HG03280 (cell line): Measurements from ENCODE around the gene TNPO1.

Source experiments
- ATAC-seq: cut with Tn5 transposase; IDR thresholded peaks from one replicate; pipeline ENCODE4 v1.9.1; 2021; ENCODE audit warnings: mild to moderate bottlenecking, moderate library complexity; ENCODE audit not compliant: unreplicated experiment

TNPO1 gene

GRCh38 chr5:72817671-72818266 is 1.3 kb downstream of the TNPO1 start:
- ATAC-seq = no peak

- peak; percentile 20 for ATAC-seq
These were observed 2.5 kb downstream of the TNPO1 start for GRCh38 chr5:72818866-72819534.

DNA sequence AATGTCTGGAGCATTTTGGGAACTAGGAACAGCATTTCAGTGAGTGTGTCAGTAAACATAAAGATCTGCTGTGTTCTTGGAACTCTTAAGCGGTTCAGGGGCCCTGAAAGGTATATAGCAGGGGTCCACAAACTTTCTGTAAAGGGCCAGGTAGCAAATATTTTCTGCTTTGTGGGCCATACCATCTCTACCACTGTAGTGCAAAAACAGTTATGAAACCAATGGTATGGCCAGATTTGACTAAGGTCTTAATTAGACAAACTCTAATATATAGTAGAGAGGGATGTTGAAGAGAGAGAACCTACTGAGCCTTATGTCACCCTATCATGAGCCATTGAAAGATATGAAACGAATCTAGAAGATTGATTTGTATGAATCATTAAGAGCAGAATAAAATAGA is 5.3 kb downstream of the TNPO1 start:
- no peak for ATAC-seq

DNA sequence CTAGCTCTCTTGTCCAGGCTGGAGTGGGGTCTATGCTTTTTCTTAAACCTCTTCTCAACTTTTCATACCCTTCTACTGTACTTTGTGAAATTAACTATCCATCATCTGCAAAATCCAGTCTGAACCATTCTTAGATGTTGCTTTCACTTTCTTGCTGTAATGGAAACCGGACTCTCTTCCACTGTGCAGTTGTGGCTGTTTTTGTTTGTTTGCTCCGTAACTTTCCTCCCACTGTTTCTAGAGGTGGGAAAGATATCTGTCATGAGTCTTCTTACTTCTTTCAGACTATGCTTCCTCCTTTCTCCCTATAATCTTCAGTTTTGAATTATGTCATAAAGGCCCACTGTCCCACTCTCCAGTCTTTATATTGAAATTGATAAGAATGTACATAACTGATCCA is 6.5 kb downstream of the TNPO1 start:
- no peak for ATAC-seq

DNA sequence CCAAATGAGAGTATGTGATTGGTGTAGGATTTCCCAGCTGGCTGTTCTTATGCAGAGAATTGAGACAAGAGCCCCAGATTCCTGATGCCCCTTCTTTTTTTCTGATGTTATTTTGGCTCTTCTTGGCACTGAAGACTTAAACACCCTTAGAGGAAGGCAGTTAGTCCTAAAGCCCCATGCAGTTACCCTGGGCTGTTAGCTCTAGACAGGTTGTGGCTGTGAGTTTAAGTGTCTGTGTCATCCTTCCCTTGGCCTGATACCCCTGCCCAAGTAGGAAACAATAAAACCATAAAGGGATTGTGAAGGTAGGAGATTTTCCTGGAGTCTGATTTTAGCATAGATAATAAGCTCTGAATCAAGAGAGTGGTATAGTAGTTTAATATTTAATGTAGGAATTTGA is 13.2 kb downstream of the TNPO1 start:
- no peak for ATAC-seq

GRCh38 chr5:72830362-72830761 is 13.9 kb downstream of the TNPO1 start:
- no peak for ATAC-seq

- ATAC-seq = no peak
These were observed 15.2 kb downstream of the TNPO1 start for GRCh38 chr5:72831685-72832084.

DNA sequence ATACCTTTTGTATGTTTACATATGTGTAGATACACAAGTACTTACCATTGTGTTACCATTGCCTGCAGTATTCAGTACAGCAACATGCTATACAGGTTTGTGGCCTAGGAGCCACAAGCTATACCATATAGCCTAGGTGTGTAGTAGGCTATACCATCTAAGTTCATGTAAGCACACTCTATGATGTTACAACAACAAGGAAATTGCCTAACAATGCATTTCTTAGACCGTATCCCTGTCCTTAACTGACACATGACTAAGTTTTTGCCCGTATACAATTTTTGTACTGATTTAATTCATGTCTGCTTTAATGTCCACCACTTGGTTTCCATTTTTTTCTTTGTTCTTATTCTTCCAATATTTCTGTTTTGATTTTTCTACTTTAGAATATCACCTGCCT is 18.5 kb downstream of the TNPO1 start:
- no peak for ATAC-seq

DNA sequence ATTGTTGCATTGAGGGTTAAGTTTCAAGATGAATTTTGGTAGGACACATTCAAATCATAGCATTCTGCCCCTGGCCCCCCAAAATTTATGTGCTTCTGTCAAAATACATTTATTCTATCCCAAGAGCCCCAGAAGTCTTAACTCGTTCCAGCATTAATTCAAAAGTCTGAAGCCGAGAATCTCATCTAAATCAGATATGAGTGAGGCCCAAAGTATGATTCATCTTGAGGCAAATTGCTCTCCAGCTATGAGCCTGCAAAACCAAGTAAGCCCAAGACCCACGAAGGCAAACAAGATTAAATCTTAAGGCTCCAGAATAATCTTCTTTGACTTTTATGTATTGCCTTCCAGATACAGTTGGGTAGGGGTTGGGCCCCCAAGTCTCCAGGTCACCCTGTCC is 19.2 kb downstream of the TNPO1 start:
- ATAC-seq = no peak

DNA sequence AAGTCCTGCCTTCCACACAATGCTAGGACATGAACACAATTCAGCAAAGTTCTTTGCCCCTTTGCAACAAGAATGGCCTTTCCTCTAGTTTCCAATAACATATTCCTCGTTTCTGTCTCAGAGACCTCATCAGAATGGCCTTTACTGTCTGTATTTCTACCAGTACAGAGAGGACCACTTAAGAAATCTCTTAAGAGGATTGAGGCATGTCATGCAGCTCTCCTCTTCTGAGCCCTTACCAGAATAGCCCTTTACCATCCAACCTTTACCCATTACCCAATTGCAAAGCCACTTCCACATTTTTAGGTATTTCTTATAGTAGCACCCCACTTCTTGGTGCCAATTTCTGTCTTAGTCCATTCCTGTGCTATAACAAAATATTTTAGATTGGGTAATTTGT is 20.3 kb downstream of the TNPO1 start:
- no peak for ATAC-seq

DNA sequence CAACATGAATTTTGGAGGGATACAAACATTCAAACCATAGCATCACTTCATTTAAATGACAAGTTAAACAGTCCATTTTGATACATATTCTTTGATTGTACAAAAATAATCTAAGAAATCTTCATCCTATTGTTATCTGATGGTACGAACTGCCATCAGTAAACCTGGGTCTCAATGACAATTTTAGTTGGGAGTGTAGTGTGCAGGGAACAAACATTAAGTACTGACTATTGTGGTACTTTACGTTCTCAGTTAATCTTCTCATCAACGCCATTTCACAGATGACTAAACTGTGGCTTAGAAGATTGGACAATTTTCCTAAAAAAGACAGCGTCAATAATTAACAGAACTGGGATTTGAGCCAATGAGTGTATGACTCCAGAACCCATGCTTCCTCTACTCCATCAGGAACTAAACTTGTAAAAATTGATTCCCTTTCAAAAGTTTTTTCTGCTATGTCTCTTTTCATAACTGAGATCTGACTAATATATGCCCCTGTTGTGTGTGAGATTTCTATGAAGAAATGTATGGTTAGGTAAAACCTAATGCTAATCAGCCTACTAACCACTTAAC is 21.1 kb downstream of the TNPO1 start:
- ATAC-seq = no peak

GRCh38 chr5:72840041-72840440 is 23.6 kb downstream of the TNPO1 start:
- no peak for ATAC-seq

GRCh38 chr5:72841756-72842535 is 25.5 kb downstream of the TNPO1 start:
- ATAC-seq = no peak

DNA sequence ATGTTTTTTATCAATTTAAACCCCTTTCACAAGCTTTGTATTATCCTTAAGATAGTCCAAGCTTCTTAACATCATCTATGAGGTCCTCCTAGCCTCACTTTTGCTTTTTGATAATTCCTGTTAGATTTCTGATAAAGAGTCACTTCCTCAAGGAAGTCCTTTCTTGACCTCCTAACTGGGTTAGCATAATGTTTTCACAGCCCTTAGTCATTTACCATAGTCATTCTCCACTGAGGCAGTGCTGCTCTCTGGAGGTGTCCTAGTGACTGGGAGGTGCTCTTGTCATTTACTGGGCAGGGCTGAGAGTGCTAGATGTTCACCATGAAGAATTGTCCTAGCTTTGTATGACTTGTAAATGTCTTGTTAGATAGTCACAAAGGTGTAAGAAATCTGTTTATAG is 26.4 kb downstream of the TNPO1 start:
- no peak for ATAC-seq

DNA sequence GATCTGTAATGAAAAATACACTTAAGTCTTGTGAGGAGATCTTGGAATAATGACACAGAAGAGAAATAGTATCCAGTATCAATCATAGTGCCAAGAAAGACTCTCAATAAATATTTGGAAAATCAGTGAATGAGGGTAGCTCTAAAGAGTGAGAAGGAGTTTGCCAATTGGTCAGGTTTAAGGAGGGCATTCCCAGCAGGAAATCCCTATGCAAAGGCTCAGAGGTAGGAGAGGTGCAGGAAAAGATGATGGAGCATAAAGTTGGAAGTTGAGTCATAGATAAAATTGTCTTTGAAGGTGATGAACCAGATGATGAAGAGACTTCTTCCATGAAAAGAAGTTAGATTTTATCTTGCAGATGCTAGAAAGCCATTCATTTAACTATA is 27.8 kb downstream of the TNPO1 start:
- ATAC-seq = no peak

GRCh38 chr5:72845889-72846288 is 29.4 kb downstream of the TNPO1 start:
- ATAC-seq = no peak

DNA sequence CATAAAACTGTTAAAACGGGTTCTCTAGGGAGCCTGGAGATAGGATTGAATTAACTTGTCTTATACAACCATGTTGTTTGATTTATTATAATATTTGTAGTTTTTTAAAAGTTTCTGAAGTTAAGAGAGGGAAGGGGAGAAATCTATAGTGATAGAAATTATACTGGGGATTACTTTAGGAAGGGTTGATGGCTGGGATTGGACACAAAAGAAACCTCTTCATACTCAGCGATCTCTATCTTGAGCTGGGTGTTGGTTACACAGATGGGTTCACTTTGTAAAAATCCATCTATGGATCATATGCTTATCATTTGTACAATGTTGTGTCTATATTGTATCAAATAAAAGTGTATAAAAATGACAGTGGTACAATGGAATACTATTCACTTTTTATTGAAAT is 30.0 kb downstream of the TNPO1 start:
- no peak for ATAC-seq

DNA sequence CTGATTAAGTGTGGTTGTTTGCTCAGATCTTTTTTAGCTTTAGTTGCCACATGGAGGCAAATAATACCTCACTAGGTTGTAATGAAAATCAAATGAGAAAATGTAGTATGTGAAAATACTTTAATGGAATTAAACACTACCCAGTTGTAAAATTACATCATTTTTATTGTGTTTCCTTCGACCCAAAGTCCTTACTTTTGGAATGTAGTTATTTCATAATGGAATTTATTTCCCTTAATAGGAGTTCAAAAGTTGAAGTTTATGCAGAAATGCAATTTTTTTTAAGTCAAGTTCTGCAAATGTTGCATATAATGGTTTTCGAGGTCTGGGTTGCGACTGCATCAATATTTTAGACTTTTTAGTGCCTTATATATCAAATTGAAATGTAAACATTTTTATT is 31.0 kb downstream of the TNPO1 start:
- no peak for ATAC-seq

DNA sequence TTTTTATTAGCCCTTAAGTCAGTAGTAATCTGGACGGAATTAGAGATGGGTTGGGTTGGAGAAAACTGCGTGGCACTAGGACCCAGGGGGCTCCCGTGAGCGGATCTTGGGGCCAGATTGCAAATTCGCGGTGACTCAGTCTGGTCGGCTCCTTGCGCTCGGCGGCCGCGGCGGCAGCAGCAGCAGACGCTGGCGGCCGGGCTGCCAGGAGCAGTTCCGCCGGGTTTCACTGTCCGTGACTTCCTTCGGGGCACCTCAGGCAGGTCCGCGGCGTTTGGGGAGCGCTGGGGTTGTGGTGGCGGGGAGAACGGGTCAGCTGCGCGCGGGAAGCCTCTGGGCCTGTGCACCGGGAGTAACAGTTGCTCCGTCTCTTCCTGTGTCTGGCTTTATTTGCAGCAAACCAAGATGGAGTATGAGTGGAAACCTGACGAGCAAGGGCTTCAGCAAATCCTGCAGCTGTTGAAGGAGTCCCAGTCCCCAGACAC is 31.6 kb downstream of the TNPO1 start:
- peak; percentile 73 for ATAC-seq

GRCh38 chr5:72848474-72849428 is 32.3 kb downstream of the TNPO1 start:
- peak; percentile 54 for ATAC-seq

DNA sequence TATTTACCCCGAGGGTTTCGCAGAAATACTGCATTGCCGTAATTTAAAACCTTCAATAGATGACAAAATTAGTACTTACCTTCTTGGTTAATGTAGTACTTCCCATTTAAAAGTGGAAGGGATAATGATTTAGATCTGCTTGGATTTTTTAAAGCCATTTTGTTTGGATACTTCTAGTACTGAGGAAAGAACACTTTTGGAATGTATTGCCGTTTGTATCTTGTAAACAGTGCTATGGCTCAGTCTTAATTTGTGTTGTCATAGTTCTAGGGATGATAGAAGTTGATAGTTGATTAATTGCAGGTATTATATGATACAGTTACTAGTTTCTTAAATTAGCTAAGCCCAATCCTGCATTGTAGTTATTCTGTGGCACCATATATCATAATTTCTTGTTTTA is 33.1 kb downstream of the TNPO1 start:
- no peak for ATAC-seq
